CD4-positive, alpha-beta T cell (primary cell): Measurements from ENCODE around the gene FBXL14. TPM values are rescaled to one million over a fixed set of nuclear protein-coding genes. Genes with fewer than 3 reads are reported as not detected.

ENCODE experiments used
- ATAC-seq: fragments of 200-7000 bp; cut with Tn5 transposase; one replicate; pipeline ENCODE4 v1.10.0; 2022; ENCODE audit warnings: mild to moderate bottlenecking; ENCODE audit not compliant: poor library complexity
- CTCF ChIA-PET: fragments of 350-600 bp; sonication (Branson Sonifier 250); formaldehyde crosslinking; loops from one replicate; lab custom pipeline; 2021; ENCODE audit warnings: antibody characterized with exemption, inconsistent platforms; lab: Charles Lee
- POLR2A ChIA-PET: fragments of 350-600 bp; sonication (Branson Sonifier 250); formaldehyde crosslinking; loops from one replicate; lab custom pipeline; 2021; ENCODE audit warnings: antibody characterized with exemption, inconsistent platforms; lab: Charles Lee
- DNase-seq, 14 experiments: peaks; one replicate each; pipeline ENCODE4 v3.0.0-alpha.2; 2013 to 2020; ENCODE audit warnings: mixed read lengths in 2 of 14
- H3K27ac ChIP-seq, 2 donors: one replicate each; pipeline versions ENCODE4 v1.5.1 to v1.7.0; 2013; ENCODE audit warnings: low read length in 2 of 2, low read depth in 1 of 2, mild to moderate bottlenecking in 1 of 2
- H3K27me3 ChIP-seq, 2 experiments: 1 replicate in 1 of 2; 2 replicates in 1 of 2; pipeline versions ENCODE4 v1.6.1 to v1.7.0; 2013; ENCODE audit warnings: low read length in 2 of 2, control low read depth in 1 of 2, mild to moderate bottlenecking in 1 of 2, moderate library complexity in 1 of 2; ENCODE audit not compliant: insufficient read depth in 2 of 2, control insufficient read depth in 1 of 2
- H3K36me3 ChIP-seq: one replicate; pipeline ENCODE4 v1.6.1; 2013; ENCODE audit warnings: low read length, control low read depth; ENCODE audit not compliant: insufficient read depth
- H3K4me1 ChIP-seq: one replicate; pipeline ENCODE4 v1.6.1; 2013; ENCODE audit warnings: low read length, control low read depth; ENCODE audit not compliant: insufficient read depth
- H3K4me3 ChIP-seq: one replicate; pipeline ENCODE4 v1.5.1; 2013; ENCODE audit warnings: mild to moderate bottlenecking, low read length, moderate library complexity
- H3K9me3 ChIP-seq, 2 experiments: 1 replicate in 1 of 2; 2 replicates in 1 of 2; pipeline versions ENCODE4 v1.6.1 to v1.7.0; 2013; ENCODE audit warnings: low read length in 2 of 2, mild to moderate bottlenecking in 2 of 2, control low read depth in 1 of 2, moderate library complexity in 1 of 2; ENCODE audit not compliant: control insufficient read depth in 1 of 2, insufficient read depth in 1 of 2
- H3K27ac Mint-ChIP-seq: one replicate; pipeline ENCODE4 v1.8.0; 2020; ENCODE audit warnings: mixed read lengths
- H3K27me3 Mint-ChIP-seq: one replicate; pipeline ENCODE4 v1.8.0; 2021; ENCODE audit warnings: mixed read lengths
- H3K36me3 Mint-ChIP-seq: one replicate; pipeline ENCODE4 v1.8.0; 2021; ENCODE audit warnings: low read depth, mixed read lengths
- H3K4me1 Mint-ChIP-seq: one replicate; pipeline ENCODE4 v1.8.0; 2021; ENCODE audit warnings: low read depth, mixed read lengths
- H3K4me3 Mint-ChIP-seq: one replicate; pipeline ENCODE4 v1.8.0; 2020; ENCODE audit warnings: mild to moderate bottlenecking, mixed read lengths
- H3K9me3 Mint-ChIP-seq: one replicate; pipeline ENCODE4 v1.8.0; 2020; ENCODE audit warnings: mixed read lengths
- intact Hi-C, 2 experiments: fragments of 100-400 bp; cut with DNase I in 1 of 2; cut with micrococcal nuclease in 1 of 2; formaldehyde crosslinking; loops; one replicate each; pipeline versions ENCODE4 v1.15.1 to v1.9.0; 2023 to 2025; cut with DNase I, micrococcal nuclease
- total RNA-seq, 174 experiments: library from RNA in 2 of 174; stranded (reverse) in 2 of 174; gene quantifications; one replicate each; pipeline ENCODE4 v1.2.3 and lab custom pipeline; 2021 to 2026
- TF ChIP-seq, protein P1 (sequence below): fragments of 200-600 bp; IDR thresholded peaks from one replicate; pipeline ENCODE4 v1.8.0; 2022; ENCODE audit warnings: antibody characterized with exemption, mild to moderate bottlenecking

Gene FBXL14
- total RNA-seq, 2 experiments from 2014 or later = 32.3 to 33.6 TPM

GRCh38 chr12:1608713-1609119 lies 14.3 kb upstream of the FBXL14 start:
- Histone ChIP-seq H3K36me3 (no peaks in the 10 kb centered on the region), H3K27ac (no peak overlapping the region), H3K9me3 (no peaks in the 10 kb centered on the region), H3K4me3 (no peak overlapping the region), H3K27me3 (no peaks in the 10 kb centered on the region), H3K4me1 (peaks cover 11% of the 10 kb centered on the region)
- POLR2A ChIA-PET = interaction anchor here (0.6 to 1.0 kb wide), 2 partner anchors 15 to 40 kb away, joined by 3 read pairs; no protein-coding TSS in a partner anchor
- no peak for DNase-seq
- Mint-ChIP-seq H3K27me3 (no peaks in the 10 kb centered on the region), H3K36me3 (no peaks in the 10 kb centered on the region), H3K4me1 (peaks cover 17% of the 10 kb centered on the region), H3K27ac (no peak overlapping the region), H3K4me3 (no peak overlapping the region), H3K9me3 (no peaks in the 10 kb centered on the region)
- CTCF ChIA-PET = no interaction called here
- no peak for ATAC-seq
- intact Hi-C loops = loop anchor here (10.0 kb wide), 2 partner anchors 404 to 1034 kb away; no protein-coding TSS in a partner anchor
- TF ChIP-seq, protein P1, sequence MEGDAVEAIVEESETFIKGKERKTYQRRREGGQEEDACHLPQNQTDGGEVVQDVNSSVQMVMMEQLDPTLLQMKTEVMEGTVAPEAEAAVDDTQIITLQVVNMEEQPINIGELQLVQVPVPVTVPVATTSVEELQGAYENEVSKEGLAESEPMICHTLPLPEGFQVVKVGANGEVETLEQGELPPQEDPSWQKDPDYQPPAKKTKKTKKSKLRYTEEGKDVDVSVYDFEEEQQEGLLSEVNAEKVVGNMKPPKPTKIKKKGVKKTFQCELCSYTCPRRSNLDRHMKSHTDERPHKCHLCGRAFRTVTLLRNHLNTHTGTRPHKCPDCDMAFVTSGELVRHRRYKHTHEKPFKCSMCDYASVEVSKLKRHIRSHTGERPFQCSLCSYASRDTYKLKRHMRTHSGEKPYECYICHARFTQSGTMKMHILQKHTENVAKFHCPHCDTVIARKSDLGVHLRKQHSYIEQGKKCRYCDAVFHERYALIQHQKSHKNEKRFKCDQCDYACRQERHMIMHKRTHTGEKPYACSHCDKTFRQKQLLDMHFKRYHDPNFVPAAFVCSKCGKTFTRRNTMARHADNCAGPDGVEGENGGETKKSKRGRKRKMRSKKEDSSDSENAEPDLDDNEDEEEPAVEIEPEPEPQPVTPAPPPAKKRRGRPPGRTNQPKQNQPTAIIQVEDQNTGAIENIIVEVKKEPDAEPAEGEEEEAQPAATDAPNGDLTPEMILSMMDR = no peak

DNA sequence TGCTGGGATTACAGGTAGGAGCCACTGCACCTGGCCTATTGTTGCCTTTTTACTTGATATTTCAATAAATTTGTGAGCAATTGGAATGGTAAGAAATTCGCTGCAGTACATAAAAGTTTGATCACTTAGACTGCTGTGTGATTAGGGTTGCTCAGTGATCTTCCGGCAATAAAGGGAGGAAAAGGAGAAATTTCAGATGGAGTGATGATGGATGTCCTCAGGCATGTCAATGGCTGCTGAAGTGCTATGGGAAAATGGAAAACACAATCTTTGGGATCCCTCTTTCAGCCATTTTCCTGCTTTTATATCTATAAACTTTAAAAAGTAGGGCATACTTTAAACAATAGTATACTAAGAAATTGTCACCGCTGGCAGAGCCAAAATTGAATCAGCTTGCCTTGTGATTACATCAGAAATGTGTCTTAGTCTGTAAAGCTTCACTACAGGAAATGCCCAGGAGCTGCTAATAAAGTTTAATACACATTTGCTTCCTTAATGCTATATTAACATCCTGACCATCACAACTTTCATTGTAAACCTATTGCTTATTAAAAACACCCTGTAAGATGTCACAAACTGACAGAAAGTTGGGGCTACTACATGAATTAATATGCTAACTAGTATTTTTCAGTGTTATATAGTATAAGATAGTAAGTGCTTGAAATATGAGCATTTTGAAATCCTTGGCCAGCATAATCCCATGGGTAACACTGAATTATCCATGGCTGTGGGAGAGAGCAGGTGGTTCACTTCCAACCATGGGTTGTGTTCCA lies 13.7 kb upstream of the FBXL14 start:
- ChIA-PET POLR2A (interaction anchor here (0.6 to 1.0 kb wide), 2 partner anchors 15 to 39 kb away, joined by 3 read pairs; no protein-coding TSS in a partner anchor), CTCF (no interaction called here)
- no peaks in the 10 kb centered on the region for H3K9me3 Mint-ChIP-seq
- H3K27me3 ChIP-seq = no peaks in the 10 kb centered on the region
- H3K4me3 Mint-ChIP-seq = no peak overlapping the region
- ATAC-seq (no peak), DNase-seq (no peak)
- no peaks in the 10 kb centered on the region for H3K27me3 Mint-ChIP-seq
- no peaks in the 10 kb centered on the region for H3K9me3 ChIP-seq
- TF ChIP-seq, protein P1 = no peak
- H3K4me1 Mint-ChIP-seq = peaks cover 20% of the 10 kb centered on the region
- peaks cover 11% of the 10 kb centered on the region for H3K4me1 ChIP-seq
- no peak overlapping the region for H3K27ac ChIP-seq
- no peak overlapping the region for H3K27ac Mint-ChIP-seq
- H3K36me3 Mint-ChIP-seq = no peaks in the 10 kb centered on the region
- no peaks in the 10 kb centered on the region for H3K36me3 ChIP-seq
- intact Hi-C loops = loop anchor here (10.0 kb wide), 2 partner anchors 403 to 1033 kb away; no protein-coding TSS in a partner anchor
- no peak overlapping the region for H3K4me3 ChIP-seq

DNA sequence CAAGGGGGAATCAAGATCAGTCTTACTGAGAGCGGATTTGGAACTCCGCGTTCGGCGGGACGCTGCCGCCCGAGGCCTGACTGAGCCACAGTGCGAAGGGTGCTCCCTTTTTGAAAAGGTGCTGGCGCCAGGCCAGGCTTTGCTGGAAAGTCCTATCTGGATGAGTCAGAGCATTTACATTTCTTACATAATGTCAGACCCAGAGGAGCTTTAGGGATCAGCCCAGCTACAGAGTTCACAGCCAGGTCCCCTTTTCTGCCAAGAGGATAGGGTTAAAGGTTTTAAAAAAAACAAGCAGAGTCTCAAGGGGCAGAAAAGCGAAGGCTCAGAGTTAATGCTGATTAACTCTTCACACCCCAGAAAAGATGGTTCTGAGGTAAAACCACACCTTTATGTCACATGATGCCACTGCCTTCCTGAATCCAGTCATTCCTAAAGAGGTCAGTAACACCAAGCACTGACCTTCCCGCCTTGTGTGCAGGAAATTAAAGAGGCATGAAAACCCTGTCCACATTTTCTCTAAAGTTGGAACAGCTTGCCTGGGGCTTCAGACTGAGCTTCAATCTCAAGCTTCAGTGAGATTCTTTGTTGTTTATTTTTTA lies 11.7 kb upstream of the FBXL14 start:
- Mint-ChIP-seq H3K4me1 (peaks cover 39% of the 10 kb centered on the region), H3K36me3 (no peaks in the 10 kb centered on the region), H3K27me3 (no peaks in the 10 kb centered on the region), H3K27ac (peak overlapping the region; percentile 10), H3K4me3 (peak overlapping the region; percentile 79), H3K9me3 (no peaks in the 10 kb centered on the region)
- ChIA-PET POLR2A (interaction anchor here (2.2 kb wide), 2 partner anchors 13 to 488 kb away, joined by 10 to 14 read pairs; no protein-coding TSS in a partner anchor), CTCF (interaction anchor here (0.6 to 2.2 kb wide), 7 partner anchors 13 to 917 kb away, joined by 3 to 17 read pairs (median 6); no protein-coding TSS in a partner anchor)
- Histone ChIP-seq H3K4me1 (peaks cover 23% of the 10 kb centered on the region), H3K36me3 (no peaks in the 10 kb centered on the region), H3K27ac (no peak overlapping the region), H3K27me3 (no peaks in the 10 kb centered on the region), H3K4me3 (peak overlapping the region; percentile 51), H3K9me3 (no peaks in the 10 kb centered on the region)
- DNase-seq (peak in 12 of 14 experiments; percentile 16 to 81 (median 52)), ATAC-seq (no peak)
- intact Hi-C loops = loop anchor here (10.0 kb wide), 2 partner anchors 401 to 1031 kb away; no protein-coding TSS in a partner anchor
- TF ChIP-seq, protein P1 = no peak
